H1 (cell line): ENCODE measurements around the gene POLRMT. TPM values are rescaled to one million over a fixed set of nuclear protein-coding genes. Genes with fewer than 3 reads are reported as not detected.
A peak's percentile ranks its signal among the peaks of the same experiment; 100 is the strongest.

Experiments
- CTCF ChIA-PET: fragments of 300-600 bp; sonication (Branson Sonifier 250); formaldehyde crosslinking; loops from one replicate; lab custom pipeline; 2021; ENCODE audit not compliant: partially characterized antibody; lab: Charles Lee
- POLR2A ChIA-PET: fragments of 300-600 bp; sonication (Branson Sonifier 250); formaldehyde crosslinking; loops from one replicate; lab custom pipeline; 2021; ENCODE audit warnings: inconsistent platforms; ENCODE audit not compliant: partially characterized antibody; lab: Charles Lee
- DNase-seq, 2 experiments: peaks; one replicate each; pipeline versions ENCODE4 v3.0.0 to v3.0.0-alpha.2; 2010 to 2022; ENCODE audit warnings: low spot score in 2 of 2, low read depth in 1 of 2, mixed read lengths in 1 of 2
- FAIRE-seq: peaks from 2 replicates; lab custom pipeline; 2011; peaks lifted over from hg19 to GRCh38; lab: Jason Lieb, UNC
- H2AFZ ChIP-seq: 2 replicates; pipeline ENCODE4 v1.8.1; 2012; ENCODE audit warnings: low read length, inconsistent platforms
- H2AK5ac ChIP-seq: 2 replicates; pipeline ENCODE4 v1.6.1; 2013; ENCODE audit warnings: low read depth, low read length
- H2BK120ac ChIP-seq: replicated peaks from 2 replicates; pipeline ENCODE3; 2013; ENCODE audit warnings: low read depth, low read length, inconsistent platforms
- H2BK12ac ChIP-seq: 2 replicates; pipeline ENCODE4 v1.6.1; 2013; ENCODE audit warnings: low read depth, low read length
- H2BK15ac ChIP-seq: 2 replicates; pipeline ENCODE4 v1.6.1; 2013; ENCODE audit warnings: low read length
- H2BK20ac ChIP-seq: 2 replicates; pipeline ENCODE4 v1.6.1; 2013; ENCODE audit warnings: low read length
- H2BK5ac ChIP-seq: 2 replicates; pipeline ENCODE4 v1.6.1; 2013; ENCODE audit warnings: low read depth, low read length
- H3K14ac ChIP-seq: 2 replicates; pipeline ENCODE4 v1.6.1; 2013; ENCODE audit warnings: inconsistent platforms; ENCODE audit not compliant: insufficient read length
- H3K18ac ChIP-seq: 2 replicates; pipeline ENCODE4 v1.6.1; 2013; ENCODE audit warnings: low read length; ENCODE audit errors: extremely low read depth
- H3K23ac ChIP-seq: 2 replicates; pipeline ENCODE4 v1.6.1; 2013; ENCODE audit warnings: inconsistent platforms; ENCODE audit not compliant: insufficient read length
- H3K23me2 ChIP-seq: 2 replicates; pipeline ENCODE4 v1.6.1; 2013; ENCODE audit warnings: low read depth, low read length
- H3K27ac ChIP-seq: 2 replicates; pipeline ENCODE4 v1.6.1; 2011; ENCODE audit warnings: low read depth, low read length, inconsistent platforms
- H3K27me3 ChIP-seq, 4 experiments: replicated peaks in 1 of 4; 1 replicate in 1 of 4; 2 replicates in 3 of 4; pipeline versions ENCODE4 v1.6.1 to v1.8.1; 2011 to 2013; ENCODE audit warnings: low read length in 3 of 4, mild to moderate bottlenecking in 3 of 4, inconsistent platforms in 2 of 4, mixed read lengths in 2 of 4, moderate library complexity in 1 of 4; ENCODE audit not compliant: control insufficient read depth in 3 of 4, insufficient read depth in 3 of 4; ENCODE audit errors: extremely low read depth in 1 of 4
- H3K36me3 ChIP-seq, 4 experiments: 2 replicates each; pipeline versions ENCODE4 v1.6.1 to v1.8.1; 2011 to 2013; ENCODE audit warnings: mild to moderate bottlenecking in 4 of 4, low read length in 3 of 4, moderate library complexity in 2 of 4, control low read depth in 1 of 4, inconsistent platforms in 1 of 4; ENCODE audit not compliant: insufficient read depth in 4 of 4, control insufficient read depth in 2 of 4
- H3K4ac ChIP-seq: replicated peaks from 2 replicates; pipeline ENCODE3; 2013; ENCODE audit warnings: low read length, low read depth, mixed read lengths, inconsistent platforms; ENCODE audit not compliant: insufficient read length
- H3K4me1 ChIP-seq, 4 experiments: replicated peaks in 1 of 4; 1 replicate in 1 of 4; 2 replicates in 3 of 4; pipeline versions ENCODE4 v1.6.1 to v1.8.1; 2011 to 2013; ENCODE audit warnings: low read length in 3 of 4, inconsistent platforms in 2 of 4, mixed read lengths in 1 of 4; ENCODE audit not compliant: insufficient read depth in 4 of 4, control insufficient read depth in 3 of 4
- H3K4me2 ChIP-seq, 2 experiments: 2 replicates each; pipeline versions ENCODE4 v1.6.1 to v1.8.1; 2011 to 2013; ENCODE audit warnings: low read depth in 2 of 2, low read length in 2 of 2, control low read depth in 1 of 2, inconsistent platforms in 1 of 2, mild to moderate bottlenecking in 1 of 2; ENCODE audit not compliant: insufficient read depth in 1 of 2
- H3K4me3 ChIP-seq, 4 experiments: fragments of 200-600, 300-600 bp in 1 of 4; sonication (generic), shearing (Covaris generic), sonication (Bioruptor Twin) in 1 of 4; 2 replicates each; pipeline versions ENCODE4 v1.5.1 to v1.8.1; 2011 to 2016; ENCODE audit warnings: low read length in 4 of 4, low read depth in 3 of 4, control low read depth in 2 of 4, inconsistent platforms in 2 of 4, mild to moderate bottlenecking in 2 of 4, mixed read lengths in 1 of 4, moderate library complexity in 1 of 4; ENCODE audit not compliant: insufficient read depth in 2 of 4; ENCODE audit errors: extremely low read depth in 1 of 4
- H3K56ac ChIP-seq: replicated peaks from 2 replicates; pipeline ENCODE3; 2013; ENCODE audit warnings: low read depth, mild to moderate bottlenecking, mixed read lengths, low read length, inconsistent platforms; ENCODE audit not compliant: insufficient read length
- H3K79me1 ChIP-seq: 2 replicates; pipeline ENCODE4 v1.6.1; 2013; ENCODE audit warnings: low read depth, low read length, control low read depth
- H3K79me2 ChIP-seq, 2 experiments: 2 replicates each; pipeline versions ENCODE4 v1.6.1 to v1.8.1; 2012 to 2013; ENCODE audit warnings: low read length in 2 of 2, mild to moderate bottlenecking in 2 of 2, inconsistent platforms in 1 of 2; ENCODE audit not compliant: insufficient read depth in 2 of 2, control insufficient read depth in 1 of 2
- H3K9ac ChIP-seq, 4 experiments: replicated peaks in 1 of 4; 1 replicate in 1 of 4; 2 replicates in 3 of 4; pipeline versions ENCODE4 v1.6.1 to v1.8.1; 2011 to 2013; ENCODE audit warnings: low read depth in 3 of 4, low read length in 3 of 4, control low read depth in 2 of 4, mild to moderate bottlenecking in 2 of 4, moderate library complexity in 2 of 4, inconsistent platforms in 1 of 4; ENCODE audit errors: extremely low read depth in 1 of 4
- H3K9me3 ChIP-seq, 2 experiments: 2 replicates each; pipeline versions ENCODE4 v1.6.1 to v1.8.1; 2012 to 2013; ENCODE audit warnings: mild to moderate bottlenecking in 2 of 2, moderate library complexity in 2 of 2, control low read depth in 1 of 2, inconsistent platforms in 1 of 2, low read depth in 1 of 2, low read length in 1 of 2, mixed read lengths in 1 of 2; ENCODE audit not compliant: insufficient read depth in 2 of 2
- H4K20me1 ChIP-seq, 2 experiments: replicated peaks in 1 of 2; 2 replicates each; pipeline versions ENCODE3 to v1.8.1; 2011 to 2013; ENCODE audit warnings: inconsistent platforms in 2 of 2, low read length in 2 of 2, mild to moderate bottlenecking in 1 of 2; ENCODE audit not compliant: insufficient read depth in 2 of 2, control insufficient read depth in 1 of 2
- H4K5ac ChIP-seq: 2 replicates; pipeline ENCODE4 v1.6.1; 2013; ENCODE audit warnings: low read length, low read depth, mixed read lengths, inconsistent platforms; ENCODE audit not compliant: insufficient read length
- H4K8ac ChIP-seq: 2 replicates; pipeline ENCODE4 v1.8.0; 2013; ENCODE audit warnings: mild to moderate bottlenecking, moderate library complexity, low read length, inconsistent platforms; ENCODE audit not compliant: insufficient read depth; ENCODE audit errors: extremely low read depth
- H4K91ac ChIP-seq: replicated peaks from 2 replicates; pipeline ENCODE3; 2013; ENCODE audit warnings: low read length, mixed read lengths, inconsistent platforms; ENCODE audit not compliant: insufficient read length
- EGR1 ChIP-seq: IDR thresholded peaks from 2 replicates; pipeline ENCODE4 v1.6.1; 2011; ENCODE audit warnings: low read depth, low read length, borderline replicate concordance
- KDM5A ChIP-seq: fragments of 200-600 bp; IDR thresholded peaks from 2 replicates; pipeline ENCODE4 v1.7.1; 2012; ENCODE audit warnings: mild to moderate bottlenecking, low read length, inconsistent platforms, mixed read lengths
- POU5F1 ChIP-seq: IDR thresholded peaks from 2 replicates; pipeline ENCODE4 v1.6.1; 2011; ENCODE audit warnings: low read depth, mild to moderate bottlenecking, low read length, moderate library complexity
- RFX5 ChIP-seq: IDR thresholded peaks from 2 replicates; pipeline ENCODE4 v1.6.1; 2011; ENCODE audit warnings: low read depth, low read length, improper control_type of control experiment, borderline replicate concordance
- RNF2 ChIP-seq: fragments of 200-900, 300-1000 bp; sonication (generic); IDR thresholded peaks from 2 replicates; pipeline ENCODE4 v1.7.1; 2016; ENCODE audit warnings: borderline replicate concordance, low read depth, mild to moderate bottlenecking, antibody characterized with exemption, low read length; ENCODE audit not compliant: poor library complexity, severe bottlenecking; ENCODE audit errors: missing control alignments
- RXRA ChIP-seq: IDR thresholded peaks from 2 replicates; pipeline ENCODE4 v1.6.1; 2011; ENCODE audit warnings: low read depth, mild to moderate bottlenecking, low read length, moderate library complexity; ENCODE audit not compliant: insufficient read depth
- TAF7 ChIP-seq: optimal IDR thresholded peaks from 2 replicates; pipeline ENCODE3; 2011; ENCODE audit warnings: low read depth, mild to moderate bottlenecking, inconsistent platforms, low read length, moderate library complexity, borderline replicate concordance
- WGBS, 2 experiments: shearing (Covaris generic) in 1 of 2; methylation state at CpG; one replicate each; pipeline versions ENCODE4 v1.1.6 to v1.1.7; 2013 to 2015; ENCODE audit warnings: low lambda C conversion rate in 2 of 2, mixed read lengths in 2 of 2, inconsistent platforms in 1 of 2, low coverage in 1 of 2, missing lambda C conversion rate in 1 of 2; ENCODE audit not compliant: insufficient replicate concordance in 2 of 2, insufficient coverage in 1 of 2, insufficient read length in 1 of 2; ENCODE audit errors: extremely low coverage in 1 of 2, missing lambda C conversion rate in 1 of 2; 5-methylcytosine and 5-hydroxymethylcytosine counted together
- polyA plus RNA-seq, 7 experiments: library from polyadenylated mRNA; depleted of rRNA in 3 of 7; stranded (reverse) in 5 of 7; unstranded in 2 of 7; fragments of >200 nt in 5 of 7; fragments of 200-250 nt in 2 of 7; gene quantifications; 1 replicate in 5 of 7; 2 replicates in 1 of 7; 4 replicates in 1 of 7; pipeline versions ENCODE4 v1.2.1 to v1.2.3, GENCODE V29; 2011 to 2013; ENCODE audit warnings: missing spikeins in 2 of 7, mixed read lengths in 2 of 7
- total RNA-seq: library from RNA; stranded (reverse); fragmentation: NEBNext Ultra II Directional; extraction: Animal tissue kit (Norgen Biotek cat#: 25700); gene quantifications from 2 replicates; pipeline ENCODE4 v1.2.1, GENCODE V29; 2021
- TF ChIP-seq, protein P1 (sequence below): IDR thresholded peaks from 2 replicates; pipeline ENCODE4 v1.6.1; 2011; ENCODE audit warnings: low read depth, mild to moderate bottlenecking, low read length; ENCODE audit not compliant: insufficient read depth
- TF ChIP-seq, protein P2 (sequence below): IDR thresholded peaks from 2 replicates; pipeline ENCODE4 v1.6.1; 2011; ENCODE audit warnings: low read length, improper control_type of control experiment

The POLRMT gene
- total and polyA plus RNA-seq, 2 of the 8 experiments (the other 6 are each of a cell fraction or from before 2014, with no cell fraction given) = 93.0 to 111 TPM

DNA sequence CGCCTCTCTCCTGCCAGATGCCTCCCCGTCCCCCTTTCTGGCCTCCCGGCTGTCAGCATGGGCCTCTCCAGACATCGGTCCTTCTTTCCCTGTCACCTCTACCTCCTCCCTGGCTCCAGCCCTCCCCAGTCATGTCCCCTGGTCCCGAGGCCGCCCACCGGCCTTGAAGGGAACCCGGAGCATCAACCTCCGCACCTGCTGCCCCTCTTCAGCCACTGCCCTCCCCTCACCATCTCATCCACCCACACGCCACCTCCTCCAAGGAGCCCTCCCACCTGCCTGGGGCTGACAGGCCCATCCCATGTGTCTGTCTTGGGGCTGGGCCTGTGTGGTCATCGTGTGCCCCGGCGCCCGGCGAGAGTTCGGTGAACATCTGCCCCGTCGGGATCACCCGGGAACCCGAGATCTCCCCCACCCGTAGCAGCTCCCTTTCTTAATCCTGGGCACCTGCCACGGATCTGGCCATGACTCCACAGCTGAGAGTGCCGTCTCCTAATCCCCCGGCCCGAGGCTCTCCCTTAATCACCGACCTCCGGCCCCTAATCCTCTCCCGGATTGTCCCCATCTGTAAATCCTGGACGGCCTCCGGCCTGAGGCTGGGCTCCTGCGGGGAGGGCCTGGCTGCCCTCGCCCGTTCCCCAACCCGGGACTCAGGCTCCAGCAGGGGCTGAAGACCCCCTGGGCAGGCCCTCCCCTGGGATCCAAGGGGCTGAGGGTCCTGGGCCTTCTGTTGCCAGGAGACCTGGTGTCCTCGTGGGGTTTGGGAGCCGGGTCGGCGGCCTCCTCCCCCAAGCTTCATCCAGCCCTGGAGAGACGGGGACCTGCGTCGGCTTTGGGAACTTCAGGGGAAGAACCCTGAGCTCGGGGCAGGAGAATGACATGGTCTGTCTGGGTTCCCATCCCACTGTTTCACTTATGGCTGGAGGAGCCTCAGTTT lies 37.7 kb downstream of the POLRMT start:
- DNase-seq (no peak), FAIRE-seq (no peak)
- Histone ChIP-seq H4K5ac (no peak overlapping the region), H3K79me2 (no peaks in the 10 kb centered on the region), H2BK5ac (no peak overlapping the region), H3K27me3 (peaks cover 7 to 21% (median 14%) of the 10 kb centered on the region in 4 experiments), H3K4ac (no peak overlapping the region), H3K23ac (no peak overlapping the region), H3K4me2 (no peak overlapping the region), H3K4me3 (no peak overlapping the region), H4K20me1 (peaks cover 4 to 9% of the 10 kb centered on the region in 2 experiments), H3K14ac (no peak overlapping the region), H2BK20ac (no peak overlapping the region), H3K27ac (no peak overlapping the region), H3K9ac (no peak overlapping the region), H4K8ac (peak overlapping the region; percentile 25), H3K23me2 (no peaks in the 10 kb centered on the region; the same call in 1 of the 2 replicates), H3K9me3 (no peaks in the 10 kb centered on the region), H2BK15ac (no peak overlapping the region), H3K18ac (no peak overlapping the region), H3K4me1 (no peaks in the 10 kb centered on the region), H2BK120ac (no peak overlapping the region), H2AFZ (no peak overlapping the region), H2AK5ac (no peak overlapping the region), H2BK12ac (no peak overlapping the region), H3K79me1 (no peaks in the 10 kb centered on the region), H4K91ac (no peak overlapping the region), H3K36me3 (peaks cover 0 to 4% (median 0%) of the 10 kb centered on the region in 4 experiments; a peak in 1 of 8 replicates), H3K56ac (no peak overlapping the region)
- POLR2A ChIA-PET = interaction anchor here (0.6 to 1.5 kb wide), 5 partner anchors 19 to 63 kb away, joined by 3 to 6 read pairs (median 3); no protein-coding TSS in a partner anchor
- CTCF ChIA-PET = interaction anchor here (0.7 to 1.2 kb wide), 2 partner anchors 10 to 31 kb away, joined by 3 read pairs; no protein-coding TSS in a partner anchor
- 89% methylated on average over 30 of the region's 42 CpGs; no CpG with 5 or more reads in 1 of the 2 experiments for WGBS, 2 experiments
- TF ChIP-seq RXRA = no peak
- no peak for TF ChIP-seq POU5F1
- TF ChIP-seq, protein P1, sequence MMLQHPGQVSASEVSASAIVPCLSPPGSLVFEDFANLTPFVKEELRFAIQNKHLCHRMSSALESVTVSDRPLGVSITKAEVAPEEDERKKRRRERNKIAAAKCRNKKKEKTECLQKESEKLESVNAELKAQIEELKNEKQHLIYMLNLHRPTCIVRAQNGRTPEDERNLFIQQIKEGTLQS = no peak
- TF ChIP-seq RNF2 = no peak
- no peak for TF ChIP-seq KDM5A
- no peak for TF ChIP-seq EGR1
- no peak for TF ChIP-seq RFX5
- TF ChIP-seq, protein P2, sequence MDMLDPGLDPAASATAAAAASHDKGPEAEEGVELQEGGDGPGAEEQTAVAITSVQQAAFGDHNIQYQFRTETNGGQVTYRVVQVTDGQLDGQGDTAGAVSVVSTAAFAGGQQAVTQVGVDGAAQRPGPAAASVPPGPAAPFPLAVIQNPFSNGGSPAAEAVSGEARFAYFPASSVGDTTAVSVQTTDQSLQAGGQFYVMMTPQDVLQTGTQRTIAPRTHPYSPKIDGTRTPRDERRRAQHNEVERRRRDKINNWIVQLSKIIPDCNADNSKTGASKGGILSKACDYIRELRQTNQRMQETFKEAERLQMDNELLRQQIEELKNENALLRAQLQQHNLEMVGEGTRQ = no peak
- no peak for TF ChIP-seq TAF7
